DND-41 (cell line): Measurements from ENCODE around the gene LECT2.

Experiments
- ATAC-seq: fragments of 200-7000 bp; cut with Tn5 transposase; 3 replicates; pipeline ENCODE4 v1.9.1; 2021; ENCODE audit warnings: low read depth; ENCODE audit not compliant: insufficient read depth
- DNase-seq: peaks from one replicate; pipeline ENCODE4 v3.0.0-alpha.2; 2020
- H2AFZ ChIP-seq: 2 replicates; pipeline ENCODE4 v1.6.0; 2012; ENCODE audit warnings: low read depth, low read length
- H3K27ac ChIP-seq: 2 replicates; pipeline ENCODE4 v1.5.1; 2012; ENCODE audit warnings: low read length, inconsistent platforms
- H3K27me3 ChIP-seq: fragments of 200-600 bp; sonication (generic); 2 replicates; pipeline ENCODE4 v1.6.0; 2012; ENCODE audit warnings: low read length, mild to moderate bottlenecking, inconsistent platforms; ENCODE audit not compliant: insufficient read depth, poor library complexity
- H3K36me3 ChIP-seq: 2 replicates; pipeline ENCODE4 v1.5.1; 2012; ENCODE audit warnings: low read length, inconsistent platforms; ENCODE audit not compliant: insufficient read depth
- H3K4me1 ChIP-seq: 2 replicates; pipeline ENCODE4 v1.5.1; 2012; ENCODE audit warnings: mild to moderate bottlenecking, low read length; ENCODE audit not compliant: insufficient read depth
- H3K4me2 ChIP-seq: 2 replicates; pipeline ENCODE4 v1.6.0; 2012; ENCODE audit warnings: mild to moderate bottlenecking, moderate library complexity, low read length, inconsistent platforms; ENCODE audit not compliant: insufficient read depth
- H3K4me3 ChIP-seq, 2 experiments: fragments of 200-600 bp in 1 of 2; shearing (Covaris generic) in 1 of 2; 2 replicates each; pipeline ENCODE4 v1.5.1; 2012 to 2016; ENCODE audit warnings: inconsistent platforms in 2 of 2, low read length in 2 of 2, mild to moderate bottlenecking in 2 of 2, low read depth in 1 of 2, moderate library complexity in 1 of 2
- H3K79me2 ChIP-seq: 2 replicates; pipeline ENCODE4 v1.6.0; 2012; ENCODE audit warnings: low read length, inconsistent platforms; ENCODE audit not compliant: insufficient read depth
- H3K9ac ChIP-seq: 2 replicates; pipeline ENCODE4 v1.6.0; 2012; ENCODE audit warnings: low read depth, mild to moderate bottlenecking, inconsistent platforms, low read length, moderate library complexity
- H3K9me3 ChIP-seq: 2 replicates; pipeline ENCODE4 v1.5.1; 2012; ENCODE audit warnings: low read length, moderate library complexity, mild to moderate bottlenecking, inconsistent platforms; ENCODE audit not compliant: insufficient read depth, severe bottlenecking
- H4K20me1 ChIP-seq: 2 replicates; pipeline ENCODE4 v1.6.0; 2012; ENCODE audit warnings: low read length; ENCODE audit not compliant: insufficient read depth
- CTCF ChIP-seq: IDR thresholded peaks from 2 replicates; pipeline ENCODE4 v1.5.1; 2012; ENCODE audit warnings: borderline replicate concordance, low read length, moderate library complexity, mild to moderate bottlenecking; ENCODE audit not compliant: poor library complexity, severe bottlenecking; ENCODE audit errors: extremely low read depth
- EZH2 ChIP-seq: IDR thresholded peaks from 3 replicates; pipeline ENCODE4 v1.6.1; 2012; ENCODE audit warnings: borderline replicate concordance, low read depth, mild to moderate bottlenecking, moderate library complexity, low read length, inconsistent platforms; ENCODE audit not compliant: severe bottlenecking

LECT2 gene

GRCh38 chr5:135930949-135931295, 23.9 kb downstream of the LECT2 start:
- no peak overlapping the region for H3K27ac ChIP-seq
- H3K4me1 ChIP-seq: no peaks in the 10 kb centered on the region
- H3K36me3 ChIP-seq: no peaks in the 10 kb centered on the region
- no peaks in the 10 kb centered on the region for H3K79me2 ChIP-seq
- H2AFZ ChIP-seq: no peak overlapping the region
- no peak for TF ChIP-seq CTCF
- no peak for TF ChIP-seq EZH2
- H3K4me3 ChIP-seq: no peak overlapping the region
- ATAC-seq (no peak), DNase-seq (no peak)
- H4K20me1 ChIP-seq: no peaks in the 10 kb centered on the region
- H3K27me3 ChIP-seq: peaks cover 4% of the 10 kb centered on the region
- H3K4me2 ChIP-seq: no peak overlapping the region
- H3K9ac ChIP-seq: no peak overlapping the region
- H3K9me3 ChIP-seq: no peaks in the 10 kb centered on the region

GRCh38 chr5:135930029-135930948, 24.5 kb downstream of the LECT2 start:
- Histone ChIP-seq H3K27ac (no peak overlapping the region), H3K4me2 (no peak overlapping the region)

GRCh38 chr5:135921388-135921787, 33.4 kb downstream of the LECT2 start:
- Histone ChIP-seq H3K27ac (no peak overlapping the region), H3K4me3 (no peak overlapping the region), H3K4me1 (no peaks in the 10 kb centered on the region), H4K20me1 (no peaks in the 10 kb centered on the region), H3K36me3 (no peaks in the 10 kb centered on the region), H3K27me3 (peaks cover 28% of the 10 kb centered on the region), H3K9me3 (no peaks in the 10 kb centered on the region), H3K79me2 (no peaks in the 10 kb centered on the region), H2AFZ (no peak overlapping the region), H3K9ac (no peak overlapping the region), H3K4me2 (no peak overlapping the region)
- ATAC-seq: no peak
- DNase-seq: no peak
- no peak for TF ChIP-seq EZH2
- no peak for TF ChIP-seq CTCF

More at GRCh38 chr5:135930029-135930948, 24.5 kb downstream of the LECT2 start:
- Histone ChIP-seq H4K20me1 (no peaks in the 10 kb centered on the region), H3K36me3 (no peaks in the 10 kb centered on the region), H3K27me3 (peaks cover 4% of the 10 kb centered on the region), H3K4me3 (no peak overlapping the region), H3K79me2 (no peaks in the 10 kb centered on the region), H3K4me1 (no peaks in the 10 kb centered on the region), H3K9me3 (no peaks in the 10 kb centered on the region), H3K9ac (no peak overlapping the region), H2AFZ (no peak overlapping the region)
- no peak for ATAC-seq
- no peak for TF ChIP-seq CTCF
- TF ChIP-seq EZH2: no peak
- DNase-seq: no peak
